Brain microvascular endothelial cell (primary cell): ENCODE measurements around the gene YPEL1.

Experiments
- DNase-seq: peaks from one replicate; pipeline ENCODE4 v3.0.0-alpha.2; 2020
- H3K27ac ChIP-seq: fragments of 250-450 bp; sonication (Bioruptor Pico); 2 replicates; pipeline ENCODE4 v1.5.1; 2020; ENCODE audit warnings: mild to moderate bottlenecking, moderate library complexity
- H3K27me3 ChIP-seq: fragments of 250-450 bp; sonication (Bioruptor Pico); replicated peaks from 2 replicates; pipeline ENCODE4 v1.5.1; 2020; ENCODE audit warnings: mild to moderate bottlenecking
- H3K36me3 ChIP-seq: fragments of 250-450 bp; sonication (Bioruptor Pico); replicated peaks from 2 replicates; pipeline ENCODE4 v1.5.1; 2020; ENCODE audit warnings: mild to moderate bottlenecking
- H3K4me3 ChIP-seq: 2 replicates; pipeline ENCODE4 v1.5.1; 2011; ENCODE audit warnings: low read depth, mild to moderate bottlenecking, control low read depth, low read length, moderate library complexity
- in situ Hi-C: cut with HindIII; loops from 2 replicates; pipeline ENCODE4 v1.10.0; 2017; ENCODE audit warnings: low sequenced_read_pairs, low pct_ligation_motif_present
- TF ChIP-seq, protein P1 (sequence below): IDR thresholded peaks from 2 replicates; pipeline ENCODE4 v1.5.1; 2011; ENCODE audit warnings: low read depth, mild to moderate bottlenecking, moderate library complexity, low read length, control low read depth, inconsistent platforms; ENCODE audit errors: missing control alignments

The YPEL1 gene

DNA sequence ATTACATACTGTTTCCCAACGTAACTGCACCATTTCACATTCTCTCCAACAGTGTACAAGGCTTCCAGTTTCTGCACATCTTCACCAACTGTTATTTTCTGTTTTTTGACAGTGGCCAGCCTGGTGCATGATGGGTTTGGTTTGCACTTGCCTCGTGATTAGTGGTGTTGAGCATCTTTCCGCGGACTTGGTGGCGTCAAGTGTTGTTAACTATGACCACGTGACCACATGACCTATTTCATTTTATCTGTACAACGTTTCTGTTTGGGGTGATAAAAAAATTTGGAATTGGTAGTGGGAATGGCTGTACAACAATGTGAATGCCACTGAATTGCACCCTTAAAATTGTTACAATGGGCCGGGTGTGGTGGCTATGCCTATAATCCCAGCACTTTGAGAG, 2.5 kb upstream of the YPEL1 start:
- Histone ChIP-seq H3K4me3 (no peak overlapping the region), H3K27me3 (peaks cover 10% of the 10 kb centered on the region), H3K36me3 (no peaks in the 10 kb centered on the region), H3K27ac (no peak overlapping the region)
- in situ Hi-C loops: no loop called here
- TF ChIP-seq, protein P1, sequence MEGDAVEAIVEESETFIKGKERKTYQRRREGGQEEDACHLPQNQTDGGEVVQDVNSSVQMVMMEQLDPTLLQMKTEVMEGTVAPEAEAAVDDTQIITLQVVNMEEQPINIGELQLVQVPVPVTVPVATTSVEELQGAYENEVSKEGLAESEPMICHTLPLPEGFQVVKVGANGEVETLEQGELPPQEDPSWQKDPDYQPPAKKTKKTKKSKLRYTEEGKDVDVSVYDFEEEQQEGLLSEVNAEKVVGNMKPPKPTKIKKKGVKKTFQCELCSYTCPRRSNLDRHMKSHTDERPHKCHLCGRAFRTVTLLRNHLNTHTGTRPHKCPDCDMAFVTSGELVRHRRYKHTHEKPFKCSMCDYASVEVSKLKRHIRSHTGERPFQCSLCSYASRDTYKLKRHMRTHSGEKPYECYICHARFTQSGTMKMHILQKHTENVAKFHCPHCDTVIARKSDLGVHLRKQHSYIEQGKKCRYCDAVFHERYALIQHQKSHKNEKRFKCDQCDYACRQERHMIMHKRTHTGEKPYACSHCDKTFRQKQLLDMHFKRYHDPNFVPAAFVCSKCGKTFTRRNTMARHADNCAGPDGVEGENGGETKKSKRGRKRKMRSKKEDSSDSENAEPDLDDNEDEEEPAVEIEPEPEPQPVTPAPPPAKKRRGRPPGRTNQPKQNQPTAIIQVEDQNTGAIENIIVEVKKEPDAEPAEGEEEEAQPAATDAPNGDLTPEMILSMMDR: no peak
- no peak for DNase-seq

DNA sequence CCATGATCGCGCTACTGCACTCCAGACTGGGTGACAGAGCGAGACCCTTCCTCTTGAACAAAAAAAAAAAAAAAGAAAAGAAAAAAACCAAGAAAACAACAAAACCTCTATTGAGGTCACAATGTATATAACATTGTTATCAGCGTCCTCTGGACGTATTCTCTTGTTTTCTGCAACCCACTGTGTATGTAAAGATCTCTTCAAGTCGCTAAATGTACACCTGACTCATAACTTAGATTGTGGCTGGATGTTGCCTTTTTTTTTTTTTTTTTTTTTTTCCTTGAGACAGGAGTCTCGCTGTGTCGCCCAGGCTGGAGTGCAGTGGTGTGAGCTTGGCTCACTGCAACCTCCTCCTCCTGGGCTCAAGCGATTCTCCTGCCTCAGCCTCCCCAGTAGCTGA, 1.4 kb upstream of the YPEL1 start:
- in situ Hi-C loops: no loop called here
- Histone ChIP-seq H3K27ac (no peak overlapping the region), H3K27me3 (peaks cover 10% of the 10 kb centered on the region)

DNA sequence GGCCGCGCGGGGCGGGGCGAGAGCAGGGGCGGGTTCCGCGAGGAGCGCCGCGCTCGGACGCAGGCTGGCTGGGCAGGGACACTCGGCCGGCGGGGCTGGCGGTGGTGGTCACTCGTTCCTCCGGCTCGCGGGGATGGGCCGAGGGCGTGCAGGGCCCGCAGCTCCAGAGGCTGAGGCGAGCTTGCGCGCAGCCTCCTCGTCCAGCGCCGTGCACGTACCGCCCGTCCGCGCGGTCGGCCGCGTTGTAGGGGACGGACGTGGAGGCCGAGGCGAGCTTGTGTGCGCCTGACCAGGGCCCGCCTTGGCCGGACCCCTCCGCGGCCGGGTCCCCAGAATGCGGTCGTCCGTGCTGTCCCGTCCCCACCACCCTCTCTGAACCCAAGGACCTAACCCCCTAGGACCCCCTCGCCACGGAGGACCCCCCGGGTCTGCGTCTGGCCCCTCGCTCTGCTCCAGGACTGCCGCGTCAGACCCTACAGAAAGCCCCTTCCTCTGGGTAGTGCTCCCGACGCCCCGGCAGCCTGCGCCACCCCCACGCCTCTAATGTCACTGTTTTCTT, 569 bp upstream of the YPEL1 start:
- TF ChIP-seq, protein P1: no peak
- H3K36me3 ChIP-seq: no peaks in the 10 kb centered on the region
- H3K4me3 ChIP-seq: peak overlapping the region; percentile 52
- DNase-seq: no peak
- peaks cover 6% of the 10 kb centered on the region for H3K27me3 ChIP-seq
- peak overlapping the region; percentile 34 for H3K27ac ChIP-seq
- in situ Hi-C loops: no loop called here

More for the DNA sequence above, 1.4 kb upstream of the YPEL1 start:
- Histone ChIP-seq H3K4me3 (no peak overlapping the region), H3K36me3 (no peaks in the 10 kb centered on the region)
- TF ChIP-seq, protein P1: no peak
- DNase-seq: no peak

DNA sequence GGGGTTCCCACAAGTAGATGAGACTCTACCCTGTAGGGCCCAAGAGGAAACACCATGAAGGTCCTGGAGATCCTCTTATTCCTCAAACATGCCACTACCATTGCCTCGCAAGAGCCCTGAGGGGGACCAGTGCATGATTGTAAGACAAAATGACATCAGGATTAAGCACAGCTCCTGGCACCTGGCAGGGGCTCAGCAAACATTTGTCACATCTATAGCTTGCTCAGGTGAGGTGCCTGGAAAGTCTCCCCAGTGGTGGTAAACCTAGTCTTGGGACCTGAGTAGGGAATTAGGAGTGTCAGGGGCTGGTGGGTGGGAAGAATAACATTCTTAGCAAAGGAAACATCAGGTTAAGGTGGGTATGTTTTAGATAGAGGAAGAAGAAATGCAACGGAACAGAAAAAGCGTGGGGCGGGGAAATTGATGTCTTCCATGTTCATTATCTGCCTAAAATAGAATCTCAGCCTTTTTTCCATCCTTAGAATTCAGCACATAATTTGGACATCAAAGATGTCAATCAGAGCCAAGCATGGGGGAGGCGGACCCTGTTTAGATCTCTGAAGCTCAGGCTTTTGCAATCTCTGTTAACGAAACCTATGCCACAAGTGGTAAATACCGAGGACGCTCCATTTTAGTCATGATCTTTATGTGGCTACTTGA, 924 bp downstream of the YPEL1 start:
- Histone ChIP-seq H3K27me3 (peaks cover 9% of the 10 kb centered on the region), H3K36me3 (no peaks in the 10 kb centered on the region), H3K4me3 (peak overlapping the region; percentile 47), H3K27ac (no peak overlapping the region)
- TF ChIP-seq, protein P1: no peak
- DNase-seq: no peak
- in situ Hi-C loops: no loop called here

DNA sequence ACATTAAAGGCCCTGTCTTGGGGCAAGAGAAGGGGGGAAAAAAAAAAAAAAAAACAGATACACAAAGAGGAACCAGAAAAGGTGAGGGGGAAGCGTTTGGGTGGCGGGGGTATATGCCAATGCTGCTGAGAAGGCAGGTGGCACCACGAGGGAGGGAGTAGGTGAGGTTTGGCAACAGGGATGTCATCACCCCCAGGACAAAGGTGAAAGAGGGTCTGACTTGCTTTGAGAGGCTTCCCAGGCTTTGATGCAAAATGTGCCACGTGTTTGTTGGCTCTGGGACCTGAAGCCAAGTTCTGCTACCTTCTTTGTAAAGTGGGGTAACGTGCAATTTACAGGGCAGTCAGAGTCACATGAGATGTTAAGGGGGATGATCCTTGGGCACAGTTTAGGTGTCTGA, 4.1 kb downstream of the YPEL1 start:
- Histone ChIP-seq H3K27me3 (peaks cover 9% of the 10 kb centered on the region), H3K4me3 (no peak overlapping the region), H3K27ac (no peak overlapping the region), H3K36me3 (no peaks in the 10 kb centered on the region)
- DNase-seq: no peak
- TF ChIP-seq, protein P1: no peak
- in situ Hi-C loops: no loop called here
